Left ventricle myocardium inferior (tissue), 1 donor: ENCODE results near the gene FRMD3. TPM values are rescaled to one million over a fixed set of nuclear protein-coding genes. Genes with fewer than 3 reads are reported as not detected.

Experiments used
- DNase-seq: peaks from one replicate; pipeline ENCODE4 v3.0.0-alpha.2; 2020
- H3K27ac ChIP-seq: fragments of 200-600 bp; replicated peaks from 2 replicates; pipeline ENCODE4 v1.8.0; 2021
- H3K27me3 ChIP-seq: fragments of 200-600 bp; 2 replicates; pipeline ENCODE4 v1.8.0; 2021; ENCODE audit warnings: low read depth
- H3K36me3 ChIP-seq: fragments of 200-600 bp; 2 replicates; pipeline ENCODE4 v1.8.0; 2021
- H3K4me1 ChIP-seq: fragments of 200-600 bp; 2 replicates; pipeline ENCODE4 v1.8.0; 2021
- H3K4me3 ChIP-seq: fragments of 200-600 bp; 2 replicates; pipeline ENCODE4 v1.8.0; 2021; ENCODE audit warnings: mild to moderate bottlenecking, moderate library complexity
- H3K9me3 ChIP-seq: fragments of 200-600 bp; replicated peaks from 2 replicates; pipeline ENCODE4 v1.8.0; 2021
- CTCF ChIP-seq: fragments of 200-600 bp; IDR thresholded peaks from 2 replicates; pipeline ENCODE4 v1.8.0; 2021; ENCODE audit warnings: antibody characterized with exemption, mild to moderate bottlenecking, borderline replicate concordance
- intact Hi-C: fragments of 100-400 bp; cut with micrococcal nuclease; formaldehyde crosslinking; loops from one replicate; pipeline ENCODE4 v1.11.0; 2022
- total RNA-seq: library from RNA; stranded (reverse); fragmentation: NEBNext Ultra II Directional; extraction: Animal tissue kit (Norgen Biotek cat#: 25700); gene quantifications from one replicate; pipeline ENCODE4 v1.2.1, GENCODE V29; 2021
- donor health status: DM: no; HTN: yes; CAD: no; lungs with severe emphysema.

The FRMD3 gene
- total RNA-seq, 1 donor from 2014 or later, result 131 TPM

- peaks cover 5% of the 10 kb centered on the region for H3K36me3 ChIP-seq
- H3K27me3 ChIP-seq, result no peaks in the 10 kb centered on the region
- no peak for DNase-seq
- intact Hi-C loops, result no loop called here
- H3K9me3 ChIP-seq, result no peaks in the 10 kb centered on the region
- H3K4me1 ChIP-seq, result peaks cover 40% of the 10 kb centered on the region
- TF ChIP-seq CTCF, result no peak
- H3K27ac ChIP-seq, result peak overlapping the region; percentile 24
- no peak overlapping the region for H3K4me3 ChIP-seq
Measured at GRCh38 chr9:83423815-83424707, 114.1 kb downstream of the FRMD3 start.

- intact Hi-C loops, result no loop called here
- DNase-seq, result no peak
Measured at GRCh38 chr9:83422527-83422926, 115.7 kb downstream of the FRMD3 start.

GRCh38 chr9:83420486-83420885 is 117.7 kb downstream of the FRMD3 start:
- TF ChIP-seq CTCF, result no peak
- no peaks in the 10 kb centered on the region for H3K27me3 ChIP-seq
- H3K27ac ChIP-seq, result no peak overlapping the region
- peaks cover 24% of the 10 kb centered on the region for H3K4me1 ChIP-seq
- no peaks in the 10 kb centered on the region for H3K36me3 ChIP-seq
- intact Hi-C loops, result no loop called here
- H3K4me3 ChIP-seq, result no peak overlapping the region
- DNase-seq, result no peak
- no peaks in the 10 kb centered on the region for H3K9me3 ChIP-seq

More at GRCh38 chr9:83422527-83422926, 115.7 kb downstream of the FRMD3 start:
- no peak for TF ChIP-seq CTCF
- no peaks in the 10 kb centered on the region for H3K36me3 ChIP-seq
- no peaks in the 10 kb centered on the region for H3K9me3 ChIP-seq
- H3K4me1 ChIP-seq, result peaks cover 40% of the 10 kb centered on the region
- no peak overlapping the region for H3K4me3 ChIP-seq
- no peaks in the 10 kb centered on the region for H3K27me3 ChIP-seq
- peak overlapping the region; percentile 47 for H3K27ac ChIP-seq

- Histone ChIP-seq H3K27me3 (no peaks in the 10 kb centered on the region), H3K36me3 (peaks cover 1% of the 10 kb centered on the region), H3K9me3 (peaks cover 1% of the 10 kb centered on the region), H3K4me1 (peaks cover 24% of the 10 kb centered on the region), H3K27ac (no peak overlapping the region), H3K4me3 (no peak overlapping the region)
- TF ChIP-seq CTCF, result no peak
- DNase-seq, result no peak
- intact Hi-C loops, result no loop called here
Measured at GRCh38 chr9:83419961-83420360, 118.2 kb downstream of the FRMD3 start.

GRCh38 chr9:83418283-83418682 is 119.9 kb downstream of the FRMD3 start:
- Histone ChIP-seq H3K4me3 (no peak overlapping the region), H3K36me3 (peaks cover 5% of the 10 kb centered on the region), H3K27ac (no peak overlapping the region), H3K4me1 (peaks cover 13% of the 10 kb centered on the region), H3K9me3 (peaks cover 8% of the 10 kb centered on the region), H3K27me3 (no peaks in the 10 kb centered on the region)
- intact Hi-C loops, result no loop called here
- TF ChIP-seq CTCF, result no peak
- no peak for DNase-seq
